SK-N-SH (cell line): ENCODE data around the gene CATSPERZ.

ENCODE experiments used
- CHD2 ChIP-seq: fragments of 150-350 bp; IDR thresholded peaks from 2 replicates; pipeline ENCODE4 v1.6.1; 2018; ENCODE audit warnings: low read length; ENCODE audit not compliant: partially characterized antibody
- EP300 ChIP-seq, 2 experiments: IDR thresholded peaks; 2 replicates each; pipeline versions ENCODE4 v1.4.0 to v1.6.1; 2012; ENCODE audit warnings: borderline replicate concordance in 1 of 2, low read depth in 1 of 2, low read length in 1 of 2
- EZH2phosphoT487 ChIP-seq: fragments of 200-600 bp; sonication (generic); IDR thresholded peaks from 2 replicates; pipeline ENCODE4 v1.6.1; 2017; ENCODE audit warnings: low read depth, mixed run types, mild to moderate bottlenecking, antibody characterized with exemption, moderate library complexity, borderline replicate concordance
- GABPA ChIP-seq: IDR thresholded peaks from 2 replicates; pipeline ENCODE4 v1.4.0; 2012; ENCODE audit warnings: low read depth, mild to moderate bottlenecking
- POLR2AphosphoS5 ChIP-seq: IDR thresholded peaks from 2 replicates; pipeline ENCODE4 v1.6.1; 2012; ENCODE audit warnings: low read depth, low read length
- RAD21 ChIP-seq: IDR thresholded peaks from 2 replicates; pipeline ENCODE4 v1.6.1; 2012; ENCODE audit warnings: mild to moderate bottlenecking, low read length
- RFX5 ChIP-seq: IDR thresholded peaks from 2 replicates; pipeline ENCODE4 v1.6.1; 2012; ENCODE audit warnings: mild to moderate bottlenecking, improper control_type of control experiment, low read length
- TAF1 ChIP-seq: IDR thresholded peaks from 2 replicates; pipeline ENCODE4 v1.6.1; 2012; ENCODE audit warnings: low read depth, mild to moderate bottlenecking, low read length, moderate library complexity, borderline replicate concordance
- TEAD4 ChIP-seq: IDR thresholded peaks from 2 replicates; pipeline ENCODE4 v1.4.0; 2012; ENCODE audit warnings: mild to moderate bottlenecking, borderline replicate concordance; ENCODE audit not compliant: insufficient read depth
- TF ChIP-seq, protein P1 (sequence below): fragments of 200-600 bp; sonication (generic); IDR thresholded peaks from 2 replicates; pipeline ENCODE4 v1.6.1; 2017; ENCODE audit warnings: antibody characterized with exemption, mild to moderate bottlenecking, moderate library complexity
- TF ChIP-seq, protein P2 (sequence below): fragments of 150-350 bp; IDR thresholded peaks from 2 replicates; pipeline ENCODE4 v1.6.1; 2016; ENCODE audit warnings: mild to moderate bottlenecking, low read depth, low read length
- TF ChIP-seq, protein P3 (sequence below): IDR thresholded peaks from 2 replicates; pipeline ENCODE4 v1.6.1; 2012; ENCODE audit warnings: mild to moderate bottlenecking, low read depth, low read length, moderate library complexity

DNA sequence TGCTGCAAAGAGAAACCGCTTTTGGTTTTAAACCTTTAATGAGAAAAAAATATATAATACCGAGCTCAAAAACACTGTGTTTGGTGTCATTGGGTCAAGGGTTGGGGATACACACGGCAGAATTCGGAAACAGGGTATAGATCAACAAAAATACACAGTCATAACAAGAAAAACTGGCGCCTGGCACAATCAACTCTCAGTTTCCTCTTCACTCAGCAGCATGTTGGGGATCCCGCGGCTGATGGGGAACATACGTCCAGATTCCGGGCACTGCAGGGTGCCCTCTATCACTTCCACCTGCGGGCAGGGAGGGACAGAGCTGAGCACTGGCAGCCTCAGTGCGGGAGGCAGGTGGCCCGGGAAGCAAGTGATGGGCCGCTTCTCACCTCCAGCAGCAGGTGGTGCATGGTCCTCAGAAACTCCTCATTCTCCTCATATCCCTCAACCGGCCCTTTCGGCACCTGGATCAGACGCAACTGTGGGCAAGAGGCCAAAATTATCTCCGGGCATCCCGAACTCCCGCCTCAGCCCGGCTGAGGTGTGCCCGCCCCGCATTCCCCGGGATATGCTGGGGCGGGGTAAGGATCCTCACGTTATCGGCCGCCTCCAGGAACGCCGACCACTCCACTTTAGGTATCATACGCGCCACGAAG lies 16.6 kb downstream of the CATSPERZ start:
- TF ChIP-seq TEAD4 (no peak), EZH2phosphoT487 (no peak), RFX5 (no peak), EP300 (IDR thresholded peaks at IDR 0.05; ENCODE audit: borderline replicate concordance in 1 of 2, low read depth in 1 of 2, low read length in 1 of 2) (no peak), RAD21 (no peak), TAF1 (no peak), GABPA (no peak), CHD2 (no peak), POLR2AphosphoS5 (no peak)
- TF ChIP-seq, protein P1, sequence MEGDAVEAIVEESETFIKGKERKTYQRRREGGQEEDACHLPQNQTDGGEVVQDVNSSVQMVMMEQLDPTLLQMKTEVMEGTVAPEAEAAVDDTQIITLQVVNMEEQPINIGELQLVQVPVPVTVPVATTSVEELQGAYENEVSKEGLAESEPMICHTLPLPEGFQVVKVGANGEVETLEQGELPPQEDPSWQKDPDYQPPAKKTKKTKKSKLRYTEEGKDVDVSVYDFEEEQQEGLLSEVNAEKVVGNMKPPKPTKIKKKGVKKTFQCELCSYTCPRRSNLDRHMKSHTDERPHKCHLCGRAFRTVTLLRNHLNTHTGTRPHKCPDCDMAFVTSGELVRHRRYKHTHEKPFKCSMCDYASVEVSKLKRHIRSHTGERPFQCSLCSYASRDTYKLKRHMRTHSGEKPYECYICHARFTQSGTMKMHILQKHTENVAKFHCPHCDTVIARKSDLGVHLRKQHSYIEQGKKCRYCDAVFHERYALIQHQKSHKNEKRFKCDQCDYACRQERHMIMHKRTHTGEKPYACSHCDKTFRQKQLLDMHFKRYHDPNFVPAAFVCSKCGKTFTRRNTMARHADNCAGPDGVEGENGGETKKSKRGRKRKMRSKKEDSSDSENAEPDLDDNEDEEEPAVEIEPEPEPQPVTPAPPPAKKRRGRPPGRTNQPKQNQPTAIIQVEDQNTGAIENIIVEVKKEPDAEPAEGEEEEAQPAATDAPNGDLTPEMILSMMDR = no peak
- TF ChIP-seq, protein P2, sequence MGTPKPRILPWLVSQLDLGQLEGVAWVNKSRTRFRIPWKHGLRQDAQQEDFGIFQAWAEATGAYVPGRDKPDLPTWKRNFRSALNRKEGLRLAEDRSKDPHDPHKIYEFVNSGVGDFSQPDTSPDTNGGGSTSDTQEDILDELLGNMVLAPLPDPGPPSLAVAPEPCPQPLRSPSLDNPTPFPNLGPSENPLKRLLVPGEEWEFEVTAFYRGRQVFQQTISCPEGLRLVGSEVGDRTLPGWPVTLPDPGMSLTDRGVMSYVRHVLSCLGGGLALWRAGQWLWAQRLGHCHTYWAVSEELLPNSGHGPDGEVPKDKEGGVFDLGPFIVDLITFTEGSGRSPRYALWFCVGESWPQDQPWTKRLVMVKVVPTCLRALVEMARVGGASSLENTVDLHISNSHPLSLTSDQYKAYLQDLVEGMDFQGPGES = no peak
- TF ChIP-seq, protein P3, sequence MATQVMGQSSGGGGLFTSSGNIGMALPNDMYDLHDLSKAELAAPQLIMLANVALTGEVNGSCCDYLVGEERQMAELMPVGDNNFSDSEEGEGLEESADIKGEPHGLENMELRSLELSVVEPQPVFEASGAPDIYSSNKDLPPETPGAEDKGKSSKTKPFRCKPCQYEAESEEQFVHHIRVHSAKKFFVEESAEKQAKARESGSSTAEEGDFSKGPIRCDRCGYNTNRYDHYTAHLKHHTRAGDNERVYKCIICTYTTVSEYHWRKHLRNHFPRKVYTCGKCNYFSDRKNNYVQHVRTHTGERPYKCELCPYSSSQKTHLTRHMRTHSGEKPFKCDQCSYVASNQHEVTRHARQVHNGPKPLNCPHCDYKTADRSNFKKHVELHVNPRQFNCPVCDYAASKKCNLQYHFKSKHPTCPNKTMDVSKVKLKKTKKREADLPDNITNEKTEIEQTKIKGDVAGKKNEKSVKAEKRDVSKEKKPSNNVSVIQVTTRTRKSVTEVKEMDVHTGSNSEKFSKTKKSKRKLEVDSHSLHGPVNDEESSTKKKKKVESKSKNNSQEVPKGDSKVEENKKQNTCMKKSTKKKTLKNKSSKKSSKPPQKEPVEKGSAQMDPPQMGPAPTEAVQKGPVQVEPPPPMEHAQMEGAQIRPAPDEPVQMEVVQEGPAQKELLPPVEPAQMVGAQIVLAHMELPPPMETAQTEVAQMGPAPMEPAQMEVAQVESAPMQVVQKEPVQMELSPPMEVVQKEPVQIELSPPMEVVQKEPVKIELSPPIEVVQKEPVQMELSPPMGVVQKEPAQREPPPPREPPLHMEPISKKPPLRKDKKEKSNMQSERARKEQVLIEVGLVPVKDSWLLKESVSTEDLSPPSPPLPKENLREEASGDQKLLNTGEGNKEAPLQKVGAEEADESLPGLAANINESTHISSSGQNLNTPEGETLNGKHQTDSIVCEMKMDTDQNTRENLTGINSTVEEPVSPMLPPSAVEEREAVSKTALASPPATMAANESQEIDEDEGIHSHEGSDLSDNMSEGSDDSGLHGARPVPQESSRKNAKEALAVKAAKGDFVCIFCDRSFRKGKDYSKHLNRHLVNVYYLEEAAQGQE = no peak
